Panc1 (cell line): ENCODE measurements around the gene SAMD15. TPM values are rescaled to one million over a fixed set of nuclear protein-coding genes. Genes with fewer than 3 reads are reported as not detected.

Experiments
- ATAC-seq: fragments of 200-7000 bp; cut with Tn5 transposase; 2 replicates; pipeline ENCODE4 v1.9.1; 2020; ENCODE audit warnings: mild to moderate bottlenecking, moderate library complexity
- BruUV-seq: library from RNA; stranded (reverse); fragments of 400-500 nt; replicated peaks from 2 replicates; lab custom pipeline; 2021; lab: Mats Ljungman, UMichigan
- CTCF ChIA-PET: fragments of 300-600 bp; sonication (Branson Sonifier 250); formaldehyde crosslinking; loops from one replicate; lab custom pipeline; 2022; ENCODE audit warnings: antibody characterized with exemption; lab: Charles Lee
- POLR2A ChIA-PET: fragments of 300-600 bp; sonication (Branson Sonifier 250); formaldehyde crosslinking; loops from one replicate; lab custom pipeline; 2022; ENCODE audit warnings: antibody characterized with exemption; lab: Charles Lee
- DNase-seq: peaks from one replicate; pipeline ENCODE4 v3.0.0-alpha.2; 2010; ENCODE audit warnings: low read depth, low spot score
- H3K27ac ChIP-seq: 2 replicates; pipeline ENCODE4 v1.5.1; 2011; ENCODE audit warnings: mild to moderate bottlenecking, low read length, inconsistent platforms
- H3K27me3 ChIP-seq: fragments of 200-500 bp; sonication (Bioruptor generic); 2 replicates; pipeline ENCODE4 v1.6.0; 2014; ENCODE audit warnings: low read length, inconsistent platforms; ENCODE audit not compliant: control insufficient read depth, insufficient read depth
- H3K36me3 ChIP-seq: fragments of 200-500 bp; sonication (Bioruptor generic); 2 replicates; pipeline ENCODE4 v1.5.1; 2014; ENCODE audit warnings: inconsistent platforms, mild to moderate bottlenecking, low read length, moderate library complexity; ENCODE audit not compliant: control insufficient read depth, insufficient read depth
- H3K4me1 ChIP-seq: 2 replicates; pipeline ENCODE4 v1.5.1; 2011; ENCODE audit warnings: inconsistent platforms, mild to moderate bottlenecking, low read length, moderate library complexity; ENCODE audit not compliant: control insufficient read depth, insufficient read depth
- H3K4me3 ChIP-seq, 2 experiments: 2 replicates each; pipeline ENCODE4 v1.5.1; 2011 to 2012; ENCODE audit warnings: low read depth in 2 of 2, low read length in 2 of 2, mild to moderate bottlenecking in 2 of 2, inconsistent platforms in 1 of 2, moderate library complexity in 1 of 2
- H3K9me3 ChIP-seq: fragments of 200-500 bp; sonication (Bioruptor generic); 2 replicates; pipeline ENCODE4 v1.5.1; 2014; ENCODE audit warnings: low read depth, mild to moderate bottlenecking, inconsistent platforms, low read length, moderate library complexity; ENCODE audit not compliant: control insufficient read depth, insufficient read depth
- CTCF ChIP-seq: fragments of 450-650 bp; IDR thresholded peaks from 2 replicates; pipeline ENCODE4 v1.5.1; 2017; ENCODE audit warnings: mild to moderate bottlenecking
- POLR2AphosphoS5 ChIP-seq: IDR thresholded peaks from 2 replicates; pipeline ENCODE4 v1.6.1; 2012; ENCODE audit warnings: mild to moderate bottlenecking, low read depth, low read length, moderate library complexity
- SIN3A ChIP-seq: IDR thresholded peaks from 2 replicates; pipeline ENCODE4 v1.6.1; 2012; ENCODE audit warnings: low read depth, mild to moderate bottlenecking, low read length, moderate library complexity, borderline replicate concordance; ENCODE audit not compliant: insufficient read depth
- TCF7L2 ChIP-seq: IDR thresholded peaks from 2 replicates; pipeline ENCODE4 v1.6.1; 2011; ENCODE audit warnings: mild to moderate bottlenecking, low read depth, low read length, inconsistent platforms
- in situ Hi-C: cut with HindIII; loops from 2 replicates; pipeline ENCODE4 v1.10.0; 2016; ENCODE audit warnings: low sequenced_read_pairs, low pct_unique_long_range_greater_than_20kb
- intact Hi-C: fragments of 100-400 bp; cut with micrococcal nuclease; formaldehyde crosslinking; loops from one replicate; pipeline ENCODE4 v1.10.0; 2022; ENCODE audit not compliant: unreplicated experiment
- total RNA-seq: library from RNA; stranded (reverse); gene quantifications from one replicate; pipeline ENCODE4 v1.2.1, GENCODE V29; 2021; ENCODE audit not compliant: unreplicated experiment
- TF ChIP-seq, protein P1 (sequence below), 2 experiments: IDR thresholded peaks; 2 replicates each; pipeline ENCODE4 v1.6.1; 2011 to 2012; ENCODE audit warnings: low read depth in 2 of 2, control low read depth in 1 of 2, low read length in 1 of 2, mild to moderate bottlenecking in 1 of 2, moderate library complexity in 1 of 2; ENCODE audit not compliant: insufficient read depth in 1 of 2

SAMD15 gene
- total RNA-seq, 1 experiment from 2014 or later: 1.4 TPM

GRCh38 chr14:77346495-77346894 lies 30.7 kb upstream of the SAMD15 start:
- Histone ChIP-seq H3K27ac (no peak overlapping the region), H3K4me3 (no peak overlapping the region), H3K4me1 (no peaks in the 10 kb centered on the region), H3K27me3 (no peaks in the 10 kb centered on the region), H3K36me3 (no peaks in the 10 kb centered on the region), H3K9me3 (no peaks in the 10 kb centered on the region)
- TF ChIP-seq TCF7L2 (no peak), CTCF (no peak), POLR2AphosphoS5 (no peak), SIN3A (no peak)
- TF ChIP-seq, protein P1, sequence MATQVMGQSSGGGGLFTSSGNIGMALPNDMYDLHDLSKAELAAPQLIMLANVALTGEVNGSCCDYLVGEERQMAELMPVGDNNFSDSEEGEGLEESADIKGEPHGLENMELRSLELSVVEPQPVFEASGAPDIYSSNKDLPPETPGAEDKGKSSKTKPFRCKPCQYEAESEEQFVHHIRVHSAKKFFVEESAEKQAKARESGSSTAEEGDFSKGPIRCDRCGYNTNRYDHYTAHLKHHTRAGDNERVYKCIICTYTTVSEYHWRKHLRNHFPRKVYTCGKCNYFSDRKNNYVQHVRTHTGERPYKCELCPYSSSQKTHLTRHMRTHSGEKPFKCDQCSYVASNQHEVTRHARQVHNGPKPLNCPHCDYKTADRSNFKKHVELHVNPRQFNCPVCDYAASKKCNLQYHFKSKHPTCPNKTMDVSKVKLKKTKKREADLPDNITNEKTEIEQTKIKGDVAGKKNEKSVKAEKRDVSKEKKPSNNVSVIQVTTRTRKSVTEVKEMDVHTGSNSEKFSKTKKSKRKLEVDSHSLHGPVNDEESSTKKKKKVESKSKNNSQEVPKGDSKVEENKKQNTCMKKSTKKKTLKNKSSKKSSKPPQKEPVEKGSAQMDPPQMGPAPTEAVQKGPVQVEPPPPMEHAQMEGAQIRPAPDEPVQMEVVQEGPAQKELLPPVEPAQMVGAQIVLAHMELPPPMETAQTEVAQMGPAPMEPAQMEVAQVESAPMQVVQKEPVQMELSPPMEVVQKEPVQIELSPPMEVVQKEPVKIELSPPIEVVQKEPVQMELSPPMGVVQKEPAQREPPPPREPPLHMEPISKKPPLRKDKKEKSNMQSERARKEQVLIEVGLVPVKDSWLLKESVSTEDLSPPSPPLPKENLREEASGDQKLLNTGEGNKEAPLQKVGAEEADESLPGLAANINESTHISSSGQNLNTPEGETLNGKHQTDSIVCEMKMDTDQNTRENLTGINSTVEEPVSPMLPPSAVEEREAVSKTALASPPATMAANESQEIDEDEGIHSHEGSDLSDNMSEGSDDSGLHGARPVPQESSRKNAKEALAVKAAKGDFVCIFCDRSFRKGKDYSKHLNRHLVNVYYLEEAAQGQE (IDR thresholded peaks at IDR 0.05; ENCODE audit: insufficient read depth in 1 of 2, low read depth in 2 of 2, low read length in 1 of 2): no peak
- no peak for DNase-seq
- BruUV-seq: no TSS peak
- intact Hi-C loops (no loop called here), in situ Hi-C loops (no loop called here)
- CTCF ChIA-PET: no interaction called here
- no peak for ATAC-seq
- POLR2A ChIA-PET: no interaction called here

GRCh38 chr14:77347751-77348150 lies 29.4 kb upstream of the SAMD15 start:
- in situ Hi-C loops: no loop called here
- no peaks in the 10 kb centered on the region for H3K9me3 ChIP-seq
- no peaks in the 10 kb centered on the region for H3K36me3 ChIP-seq
- no TSS peak for BruUV-seq
- ChIA-PET POLR2A (no interaction called here), CTCF (no interaction called here)
- DNase-seq (no peak), ATAC-seq (no peak)
- intact Hi-C loops: no loop called here
- TF ChIP-seq SIN3A (no peak), POLR2AphosphoS5 (no peak), TCF7L2 (no peak), CTCF (no peak)
- TF ChIP-seq, protein P1 (IDR thresholded peaks at IDR 0.05; ENCODE audit: insufficient read depth in 1 of 2, low read depth in 2 of 2, low read length in 1 of 2): no peak
- no peaks in the 10 kb centered on the region for H3K27me3 ChIP-seq
- no peak overlapping the region for H3K4me3 ChIP-seq
- H3K27ac ChIP-seq: no peak overlapping the region
- no peaks in the 10 kb centered on the region for H3K4me1 ChIP-seq
